22Rv1 (cell line): ENCODE results near the gene CELF4.

Experiments
- H3K27ac ChIP-seq: fragments of 450-650 bp; 2 replicates; pipeline ENCODE4 v1.5.1; 2017
- CTCF ChIP-seq: fragments of 450-650 bp; IDR thresholded peaks from 2 replicates; pipeline ENCODE4 v1.5.1; 2017; ENCODE audit warnings: mild to moderate bottlenecking
- ZFX ChIP-seq: fragments of 450-650 bp; IDR thresholded peaks from 2 replicates; pipeline ENCODE4 v1.6.1; 2017; ENCODE audit warnings: antibody characterized with exemption, borderline replicate concordance

CELF4 gene

DNA sequence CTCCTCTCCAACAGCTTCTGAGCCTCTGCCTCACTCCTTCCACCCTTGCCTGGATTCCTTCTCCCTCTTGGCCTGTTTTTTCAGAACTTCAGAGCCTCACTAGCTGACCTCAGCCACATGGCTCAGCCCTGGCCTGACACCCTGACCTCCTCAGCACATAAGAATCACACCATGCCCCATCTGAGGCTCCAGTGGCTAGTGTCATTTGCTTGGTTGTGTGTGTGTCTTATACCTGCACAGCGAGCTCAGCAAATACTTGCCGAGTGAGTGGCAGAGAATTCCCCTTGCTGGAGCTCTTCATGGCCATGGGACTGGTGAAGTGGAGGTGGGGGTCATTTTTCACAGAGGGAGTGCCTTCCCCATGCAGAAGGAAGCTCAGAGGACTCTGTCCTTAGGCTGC, 70.2 kb downstream of the CELF4 start:
- TF ChIP-seq CTCF: no peak
- H3K27ac ChIP-seq: no peak overlapping the region

DNA sequence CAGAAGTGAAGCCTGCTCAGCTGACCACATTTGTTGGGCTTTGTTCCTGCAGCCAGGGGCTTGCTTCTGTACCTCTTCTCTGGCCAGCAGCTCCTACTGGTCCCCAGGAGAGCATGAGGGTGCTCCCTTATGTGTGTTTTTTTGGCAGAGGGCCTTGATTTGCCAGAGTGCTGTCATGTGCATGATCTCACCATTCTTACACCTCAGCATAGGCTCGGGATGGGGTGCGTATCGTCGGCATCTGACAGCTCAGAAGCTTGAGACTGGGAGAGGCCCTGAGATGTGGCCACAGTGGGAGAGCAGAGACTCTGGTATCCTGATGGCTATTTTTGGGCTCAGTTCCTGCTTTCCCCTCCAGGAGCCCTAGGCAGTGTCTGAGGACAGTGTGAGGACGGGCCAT, 71.2 kb downstream of the CELF4 start:
- TF ChIP-seq ZFX (no peak), CTCF (no peak)
- no peak overlapping the region for H3K27ac ChIP-seq

DNA sequence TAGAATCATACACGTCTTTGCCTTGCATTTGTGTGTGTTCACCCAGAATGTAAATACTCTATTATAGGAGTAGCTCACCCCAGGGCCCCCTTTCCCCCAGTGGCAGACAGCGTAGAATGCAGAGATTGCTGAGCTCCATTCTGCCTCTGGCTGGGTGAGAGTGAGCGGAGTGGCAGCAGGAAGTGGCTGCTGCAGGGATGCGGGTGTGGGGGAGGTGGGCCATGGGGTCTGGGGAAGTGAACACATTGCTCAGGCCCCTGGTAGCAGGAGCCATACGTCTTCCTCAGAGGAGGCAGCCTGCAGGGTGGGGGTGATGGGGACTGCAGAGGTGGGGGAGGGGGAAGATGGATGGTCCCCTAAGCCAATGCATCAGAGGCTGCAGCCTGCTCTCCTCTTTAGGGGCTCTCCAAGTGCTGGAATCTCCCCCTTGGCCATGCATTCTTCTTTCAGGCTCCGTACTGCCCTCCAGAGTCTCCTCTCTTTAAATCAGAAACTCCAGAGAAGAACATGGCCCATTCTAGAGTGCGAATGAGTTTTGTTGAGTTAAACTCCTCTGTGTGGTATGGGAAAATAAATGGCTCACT, 72.2 kb downstream of the CELF4 start:
- no peak overlapping the region for H3K27ac ChIP-seq
- TF ChIP-seq CTCF (no peak), ZFX (no peak)

- H3K27ac ChIP-seq: no peak overlapping the region
- TF ChIP-seq CTCF: no peak
- no peak for TF ChIP-seq ZFX
Measured at GRCh38 chr18:37492952-37493351, 72.6 kb downstream of the CELF4 start.

- H3K27ac ChIP-seq: no peak overlapping the region
- TF ChIP-seq CTCF: no peak
- no peak for TF ChIP-seq ZFX
Measured at GRCh38 chr18:37491526-37491925, 74.1 kb downstream of the CELF4 start.

DNA sequence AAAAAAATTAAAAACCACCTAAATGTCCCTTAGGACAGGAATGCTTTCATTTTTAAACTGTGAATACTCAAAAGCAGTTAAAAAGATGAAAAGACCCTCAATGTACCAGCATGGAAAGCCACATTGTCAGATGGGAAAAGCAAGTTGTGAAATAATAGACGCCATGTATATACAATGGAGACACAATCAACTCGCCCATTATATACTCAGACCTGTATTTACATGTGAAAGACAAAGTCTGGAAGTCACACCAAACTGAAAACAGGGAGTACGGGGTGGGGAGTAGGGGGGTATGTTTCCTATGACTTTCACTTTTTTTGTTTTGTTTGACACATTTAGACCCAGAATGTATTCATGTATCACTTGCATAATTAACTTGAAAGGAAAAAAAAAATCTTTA, 75.6 kb downstream of the CELF4 start:
- H3K27ac ChIP-seq: no peak overlapping the region
- TF ChIP-seq CTCF (no peak), ZFX (no peak)

DNA sequence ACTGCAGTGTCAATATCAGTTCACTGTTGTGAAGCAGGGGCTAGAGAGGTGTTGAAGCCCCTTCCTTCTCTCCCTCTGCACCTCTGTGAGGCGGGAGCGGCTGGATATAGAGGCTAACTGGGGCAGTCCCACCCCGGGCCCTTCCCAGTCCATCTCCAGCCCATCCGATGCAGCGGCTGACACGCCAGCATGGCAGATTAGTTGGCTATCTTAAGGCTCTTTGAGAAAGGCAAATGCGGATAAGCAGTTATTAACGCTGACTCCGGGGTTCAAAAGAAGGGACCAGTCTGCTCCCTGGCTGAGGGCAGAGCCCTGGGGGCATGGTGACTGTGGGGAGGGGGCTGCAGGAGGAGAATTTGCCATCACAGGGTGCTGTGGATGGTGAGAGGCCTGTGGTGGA, 76.6 kb downstream of the CELF4 start:
- TF ChIP-seq CTCF (no peak), ZFX (no peak)

More for the DNA sequence above, 76.6 kb downstream of the CELF4 start:
- no peak overlapping the region for H3K27ac ChIP-seq
